Stimulated activated CD4-positive, alpha-beta T cell treated with anti-CD3 and anti-CD28 coated beads, TNF-alpha, amount 100 ng/mL, for 48 hours (primary cell): ENCODE results near the gene RRAD.

ENCODE experiments used
- DNase-seq, 3 donors: peaks; one replicate each; pipeline ENCODE4 v3.0.0-alpha.2; 2020; ENCODE audit warnings: low read depth in 3 of 3

The RRAD gene

GRCh38 chr16:66934138-66934838, 9.0 kb upstream of the RRAD start, which contains the start of gene CIAO2B:
Gene CIAO2B (minus strand): TSS chr16:66934402. CDS start chr16:66934364, 38 bp downstream.
- peak; percentile 79 to 93 (median 80) for DNase-seq

- DNase-seq, result peak; percentile 32 to 53 (median 42)
These were observed 8.4 kb upstream of the RRAD start for GRCh38 chr16:66933776-66934137.

DNA sequence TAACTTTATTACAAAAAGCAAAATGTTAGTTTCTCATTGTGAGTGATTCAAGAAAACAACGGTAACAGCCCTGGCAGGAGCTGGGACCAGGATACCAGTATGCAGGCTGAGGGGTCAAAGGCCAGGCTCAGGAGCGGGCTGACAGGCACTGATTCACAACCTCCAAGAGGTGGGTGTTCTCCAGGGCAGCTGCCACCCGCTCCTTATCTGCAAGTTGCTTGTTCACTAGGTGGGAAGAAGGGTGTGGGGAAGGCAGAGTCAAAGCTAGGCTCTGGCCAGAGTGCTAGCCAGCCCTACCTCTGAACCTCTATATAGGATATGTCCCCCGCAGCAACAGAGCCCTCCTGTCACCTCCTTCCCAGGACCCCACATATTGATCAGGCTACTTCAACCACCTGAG, 6.7 kb upstream of the RRAD start:
- DNase-seq, result no peak

- DNase-seq, result no peak
These were observed 6.3 kb upstream of the RRAD start for GRCh38 chr16:66931665-66932064.

GRCh38 chr16:66930189-66930588, 4.9 kb upstream of the RRAD start:
- no peak for DNase-seq

- DNase-seq, result peak in 1 of 3 donors; percentile 47
These were observed 3.5 kb upstream of the RRAD start for GRCh38 chr16:66928702-66929388.

- no peak for DNase-seq
These were observed 2.7 kb upstream of the RRAD start for GRCh38 chr16:66927918-66928649.

DNA sequence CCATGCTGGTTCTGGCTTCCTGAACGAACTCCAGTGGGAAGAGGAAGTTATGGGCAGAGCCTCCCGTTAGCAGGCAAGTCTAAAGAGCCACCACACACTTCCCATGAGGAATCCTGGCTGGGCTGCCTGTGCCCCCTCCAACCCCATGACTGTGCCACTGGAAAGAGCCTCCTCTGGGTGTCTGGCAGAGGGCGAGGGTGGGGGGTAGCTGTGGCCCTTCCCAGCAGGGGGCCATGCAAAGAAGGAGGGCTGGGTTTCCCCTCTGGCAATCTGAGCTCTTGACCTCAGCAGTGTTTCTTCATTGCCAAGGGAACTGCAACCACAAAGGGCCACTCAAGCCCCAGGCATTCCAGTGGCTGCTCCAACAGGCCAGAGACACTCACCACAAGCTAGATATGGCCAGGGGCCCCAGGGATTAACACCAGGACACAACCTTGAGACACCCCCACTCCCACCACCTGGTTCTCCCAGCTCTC, 1.7 kb upstream of the RRAD start:
- no peak for DNase-seq

DNA sequence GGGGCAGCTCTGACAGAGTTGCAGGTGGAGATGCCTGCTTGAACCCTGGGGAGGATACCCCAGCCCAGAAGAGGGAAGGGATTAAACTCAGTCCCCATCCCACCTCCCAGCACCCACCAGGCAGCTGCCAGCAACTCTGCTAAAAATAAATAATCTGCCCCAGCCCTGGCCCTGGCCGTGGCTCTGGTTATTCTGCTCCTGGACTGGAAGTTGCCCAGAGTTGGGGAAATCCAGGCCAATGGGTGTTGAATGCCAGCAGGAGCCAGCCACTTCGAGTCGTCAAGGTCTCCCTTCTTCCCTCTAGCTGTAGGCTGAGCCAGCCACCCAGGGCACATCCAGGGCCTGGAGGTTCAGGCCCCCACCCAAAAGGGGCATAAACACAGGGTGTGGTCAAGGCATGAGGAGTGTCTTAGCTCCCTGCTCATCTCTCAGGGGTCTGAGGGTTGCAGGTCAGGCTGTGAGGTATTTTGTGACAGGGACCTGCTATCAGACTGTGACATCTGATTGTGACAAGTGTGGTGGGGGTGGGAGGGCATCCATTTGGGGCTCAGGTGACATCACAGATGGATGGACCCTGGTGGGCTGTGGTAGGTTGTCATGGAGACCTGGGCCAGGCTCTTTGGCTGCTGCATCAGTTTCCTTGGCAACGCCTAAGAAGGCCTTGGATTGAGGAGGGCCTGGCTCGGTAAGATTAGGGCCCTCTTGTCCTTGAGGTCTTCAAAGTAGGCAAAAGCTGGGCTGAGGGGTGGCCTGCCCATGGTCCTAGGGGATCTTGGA, 1.0 kb upstream of the RRAD start:
- DNase-seq, result no peak

- DNase-seq, result peak in 1 of 3 donors; percentile 36
These were observed 611 bp downstream of the RRAD start for GRCh38 chr16:66924527-66925321.

DNA sequence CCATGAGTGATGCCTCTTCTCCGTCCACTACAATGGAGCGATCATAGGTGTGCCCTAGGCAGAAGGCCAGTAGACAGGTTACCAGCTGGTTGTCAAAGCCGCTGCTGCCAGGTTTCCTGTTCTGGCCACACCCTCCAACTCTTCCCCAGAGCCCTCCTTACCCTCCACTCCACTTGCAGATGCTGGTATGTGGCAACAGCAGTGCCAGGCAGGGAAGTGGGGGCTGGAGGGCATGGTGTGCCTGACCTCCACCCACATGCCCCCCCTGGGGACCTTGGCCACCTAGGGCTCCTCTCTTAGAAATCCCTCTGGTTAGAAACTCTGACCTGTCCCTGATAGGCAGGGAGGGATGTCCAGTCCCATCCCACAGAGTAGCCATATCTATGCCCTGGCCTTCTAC, 1.5 kb downstream of the RRAD start:
- no peak for DNase-seq

DNA sequence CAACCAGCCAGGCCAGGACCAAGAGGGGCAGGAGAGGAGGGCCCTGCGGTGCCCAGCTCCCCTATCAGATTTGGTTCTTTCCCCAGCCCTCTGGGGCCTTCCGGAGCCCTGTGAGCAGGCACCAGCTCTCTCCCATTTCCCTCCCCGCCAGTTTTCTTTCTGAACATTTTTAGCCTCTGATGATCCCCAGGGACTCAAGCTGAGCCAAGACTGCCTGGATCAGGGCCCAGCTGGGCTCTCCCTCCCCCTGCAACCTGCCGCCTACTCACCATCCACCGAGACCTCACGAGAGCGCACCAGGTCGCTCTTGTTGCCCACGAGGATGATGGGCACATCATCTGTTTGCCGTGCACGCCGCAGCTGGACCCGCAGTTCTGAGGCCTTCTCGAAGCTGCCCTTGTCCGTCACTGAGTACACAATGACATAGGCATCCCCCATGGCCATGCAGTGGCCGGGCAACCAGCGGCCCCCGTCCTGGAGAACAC, 2.0 kb downstream of the RRAD start:
- no peak for DNase-seq

- no peak for DNase-seq
These were observed 3.4 kb downstream of the RRAD start for GRCh38 chr16:66921729-66922450.

GRCh38 chr16:66920924-66921680, 4.2 kb downstream of the RRAD start:
- no peak for DNase-seq

DNA sequence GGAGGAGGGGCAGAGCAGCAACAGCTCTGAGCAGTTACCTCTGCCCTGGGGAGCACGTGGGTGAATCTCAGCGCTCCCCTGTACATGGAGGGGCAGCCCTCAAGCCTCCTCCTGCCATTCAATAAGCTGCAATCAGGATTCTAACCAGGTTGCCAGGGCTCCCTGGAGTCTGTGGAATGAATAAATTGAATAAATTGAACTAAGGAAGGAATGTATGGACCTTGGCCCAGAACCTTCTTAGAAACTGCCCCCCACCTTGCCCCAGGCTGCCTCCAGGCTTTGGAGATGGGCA, 5.1 kb downstream of the RRAD start:
- DNase-seq, result no peak

DNA sequence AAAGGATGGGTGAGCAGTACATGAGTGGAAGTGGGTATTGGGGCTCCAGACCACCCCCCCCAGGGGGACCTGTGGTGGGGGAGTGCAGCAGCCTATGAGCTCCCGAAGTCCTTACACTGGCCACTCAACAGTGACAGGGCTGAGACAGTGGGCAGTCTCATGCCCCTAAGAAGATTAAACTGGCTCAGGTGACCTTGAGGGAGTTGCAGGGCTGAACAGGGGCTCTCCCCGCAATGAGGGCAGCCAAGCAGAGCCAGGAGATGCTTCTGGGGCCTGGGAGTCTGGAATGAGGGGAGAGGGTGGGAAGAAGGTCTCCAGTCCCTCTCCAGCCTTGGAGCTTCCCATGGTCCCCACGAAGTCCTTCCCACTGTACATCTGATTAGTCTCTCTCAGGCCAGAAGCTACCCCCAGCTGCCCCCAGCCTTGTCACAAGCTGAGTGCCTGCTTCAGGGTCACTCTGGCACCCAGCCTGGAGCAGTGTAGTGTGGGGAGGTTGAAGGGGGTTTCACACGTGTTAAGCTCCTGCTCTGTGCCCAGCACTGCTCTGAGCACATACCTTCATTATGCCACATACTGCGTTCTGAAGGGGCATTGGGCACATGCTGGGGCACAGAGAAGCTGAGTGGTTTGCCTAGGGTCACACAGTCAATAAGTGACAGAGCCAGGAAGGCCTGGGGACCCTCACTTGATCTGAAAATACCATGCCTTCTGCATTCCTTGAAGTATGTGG, 5.6 kb downstream of the RRAD start:
- DNase-seq, result no peak

DNA sequence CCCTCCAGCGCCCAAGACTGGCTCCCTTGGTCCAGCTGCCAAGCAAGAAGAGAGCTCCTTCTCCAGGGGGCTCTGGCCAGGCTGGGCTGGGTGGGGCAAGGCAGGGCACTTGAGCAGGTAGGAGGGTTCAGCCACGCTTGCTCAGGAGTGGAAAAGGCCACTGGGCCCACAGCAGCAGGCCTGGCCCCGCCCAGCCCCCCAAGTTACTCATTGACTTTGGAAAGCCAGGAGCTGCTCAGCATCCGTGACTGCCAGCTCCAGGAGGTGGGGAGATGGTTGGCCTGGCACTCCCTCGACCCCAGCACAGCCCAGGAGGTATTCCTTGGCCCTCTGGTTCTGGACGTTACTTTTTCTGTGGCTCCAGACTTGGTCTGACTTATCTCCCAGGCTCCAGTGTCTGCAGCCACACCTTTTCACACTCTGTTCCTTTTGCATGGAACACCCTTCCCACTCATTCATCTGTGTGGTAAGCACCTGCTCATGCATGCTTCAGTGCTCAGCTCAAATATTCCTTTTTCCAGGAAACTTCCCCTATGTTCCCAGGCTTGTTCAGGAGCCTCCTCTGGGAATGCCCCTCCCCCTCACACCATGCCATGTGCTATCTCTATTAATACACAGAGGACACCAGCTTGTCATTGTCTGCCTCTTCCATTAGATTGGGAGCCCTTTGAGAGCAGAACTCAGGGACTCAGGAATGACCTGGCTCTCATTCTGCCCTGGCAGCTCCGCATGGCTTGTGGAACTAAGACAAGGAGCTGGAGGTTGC, 6.3 kb downstream of the RRAD start, which contains the start of gene CDH16:
TSS of gene CDH16 (minus strand) at position 83 of the 766 bp plus-strand sequence. CDS start 820 bp downstream, outside the sequence.
- DNase-seq, result no peak

GRCh38 chr16:66918355-66918754, 7.0 kb downstream of the RRAD start:
- no peak for DNase-seq
